ENCODE results near the gene GON7. TPM values are rescaled to one million over a fixed set of nuclear protein-coding genes. Genes with fewer than 3 reads are reported as not detected.
A peak's percentile ranks its signal among the peaks of the same experiment; 100 is the strongest.
"Not testable (repeated sequence)": the region's sequence is repeated elsewhere in the genome, so short reads cannot be mapped to it uniquely, and the experiment has no call there.

Gene GON7
- total and polyA plus RNA-seq, 2 experiments from 2014 or later = 9.2 to 24.6 TPM

DNA sequence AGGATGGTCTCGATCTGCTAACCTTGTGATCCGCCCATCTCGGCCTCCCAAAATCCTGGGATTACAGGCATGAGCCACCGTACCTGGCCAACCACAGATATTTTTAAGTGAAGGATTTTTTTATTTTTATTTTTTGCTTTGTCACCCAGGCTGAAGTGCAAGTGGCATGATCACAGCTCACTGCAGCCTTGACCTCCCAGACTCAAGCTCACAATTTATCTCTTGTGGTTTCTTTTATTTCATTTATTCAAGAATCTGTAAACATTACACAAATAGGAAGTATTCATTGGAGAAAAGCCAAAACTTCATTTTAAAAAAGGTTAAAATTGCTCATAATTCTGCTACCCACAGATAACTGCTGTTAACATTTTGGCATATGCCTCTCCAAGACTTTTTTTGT lies 35.5 kb downstream of the GON7 start:
- no peak overlapping the region for H3K27ac ChIP-seq
- H3K4me3 ChIP-seq = no peak overlapping the region

DNA sequence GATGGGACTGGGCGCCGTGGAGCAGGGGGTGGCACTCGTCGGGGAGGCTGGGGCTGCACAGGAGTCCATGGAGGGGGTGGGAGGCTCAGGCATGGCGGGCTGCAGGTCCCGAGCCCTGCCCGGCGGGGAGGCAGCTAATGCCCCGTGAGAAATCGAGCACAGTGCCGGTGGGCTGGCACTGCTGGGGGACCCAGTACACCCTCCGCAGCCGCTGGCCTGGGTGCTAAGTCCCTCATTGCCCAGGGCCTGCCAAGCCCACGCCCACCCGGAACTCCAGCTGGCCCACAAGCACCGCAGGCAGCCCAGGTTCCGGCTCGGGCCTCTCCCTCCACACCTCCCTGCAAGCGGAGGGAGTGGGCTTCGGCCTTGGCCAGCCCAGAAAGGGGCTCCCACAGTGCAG lies 36.7 kb downstream of the GON7 start:
- not testable (repeated sequence) for DNase-seq (ENCODE audit: low read depth in 1 of 2, low spot score in 1 of 2); H3K4me3 ChIP-seq; H3K27ac ChIP-seq; H3K9me3 ChIP-seq (ENCODE audit: low read depth); H3K4me1 ChIP-seq (ENCODE audit: low read depth); H3K27me3 ChIP-seq; H3K36me3 ChIP-seq

More for the DNA sequence above, 35.5 kb downstream of the GON7 start:
- Histone ChIP-seq H3K27me3 (no peaks in the 10 kb centered on the region), H3K9me3 (ENCODE audit: low read depth) (no peaks in the 10 kb centered on the region), H3K4me1 (ENCODE audit: low read depth) (no peaks in the 10 kb centered on the region), H3K36me3 (no peaks in the 10 kb centered on the region)
- DNase-seq (ENCODE audit: low read depth in 1 of 2, low spot score in 1 of 2) = peak in 1 of 2 donors; percentile 21
- TF ChIP-seq, protein P1, sequence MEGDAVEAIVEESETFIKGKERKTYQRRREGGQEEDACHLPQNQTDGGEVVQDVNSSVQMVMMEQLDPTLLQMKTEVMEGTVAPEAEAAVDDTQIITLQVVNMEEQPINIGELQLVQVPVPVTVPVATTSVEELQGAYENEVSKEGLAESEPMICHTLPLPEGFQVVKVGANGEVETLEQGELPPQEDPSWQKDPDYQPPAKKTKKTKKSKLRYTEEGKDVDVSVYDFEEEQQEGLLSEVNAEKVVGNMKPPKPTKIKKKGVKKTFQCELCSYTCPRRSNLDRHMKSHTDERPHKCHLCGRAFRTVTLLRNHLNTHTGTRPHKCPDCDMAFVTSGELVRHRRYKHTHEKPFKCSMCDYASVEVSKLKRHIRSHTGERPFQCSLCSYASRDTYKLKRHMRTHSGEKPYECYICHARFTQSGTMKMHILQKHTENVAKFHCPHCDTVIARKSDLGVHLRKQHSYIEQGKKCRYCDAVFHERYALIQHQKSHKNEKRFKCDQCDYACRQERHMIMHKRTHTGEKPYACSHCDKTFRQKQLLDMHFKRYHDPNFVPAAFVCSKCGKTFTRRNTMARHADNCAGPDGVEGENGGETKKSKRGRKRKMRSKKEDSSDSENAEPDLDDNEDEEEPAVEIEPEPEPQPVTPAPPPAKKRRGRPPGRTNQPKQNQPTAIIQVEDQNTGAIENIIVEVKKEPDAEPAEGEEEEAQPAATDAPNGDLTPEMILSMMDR (IDR thresholded peaks at IDR 0.05; ENCODE audit: low read depth, low read length) = no peak

DNA sequence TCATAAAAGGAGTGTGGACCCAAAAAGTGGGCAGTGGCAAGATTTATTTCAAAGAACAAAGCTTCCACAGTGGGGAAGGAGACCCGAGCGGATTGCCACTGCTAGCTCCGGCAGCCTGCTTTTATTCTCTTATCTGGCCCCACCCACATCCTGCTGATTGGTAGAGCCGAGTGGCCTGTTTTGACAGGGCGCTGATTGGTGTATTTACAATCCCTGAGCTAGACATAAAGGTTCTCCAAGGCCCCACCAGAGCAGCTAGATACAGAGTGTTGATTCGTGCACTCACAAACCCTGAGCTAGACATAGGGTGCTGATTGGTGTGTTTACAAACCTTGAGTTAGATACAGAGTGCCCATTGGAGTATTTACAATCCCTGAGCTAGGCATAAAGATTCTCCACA lies 37.2 kb downstream of the GON7 start:
- DNase-seq (ENCODE audit: low read depth in 1 of 2, low spot score in 1 of 2); H3K4me3 ChIP-seq; H3K27me3 ChIP-seq; H3K9me3 ChIP-seq (ENCODE audit: low read depth); H3K4me1 ChIP-seq (ENCODE audit: low read depth); H3K27ac ChIP-seq; H3K36me3 ChIP-seq: not testable (repeated sequence)

DNA sequence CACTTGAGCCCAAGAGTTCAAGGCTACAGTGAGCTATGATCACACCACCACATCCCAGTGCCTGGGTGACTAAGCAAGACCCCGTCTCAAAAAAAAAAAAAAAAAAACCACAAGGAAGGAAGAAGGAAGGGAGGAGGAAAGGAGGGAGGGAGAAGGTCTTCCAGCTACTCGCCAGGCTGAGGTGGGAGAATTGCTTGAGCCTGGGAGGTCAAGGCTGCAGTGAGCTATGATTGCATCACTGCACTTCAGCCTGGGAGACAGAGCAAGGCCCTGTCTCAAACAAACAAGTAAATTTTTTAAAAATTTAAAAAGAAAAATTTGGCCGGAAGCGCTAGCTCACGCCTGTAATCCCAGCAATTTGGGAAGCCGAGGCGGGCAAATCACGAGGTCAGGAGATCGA lies 38.3 kb downstream of the GON7 start:
- DNase-seq (ENCODE audit: low read depth in 1 of 2, low spot score in 1 of 2) = peak in 1 of 2 donors; percentile 19
- not testable (repeated sequence) for H3K4me3 ChIP-seq; H3K4me1 ChIP-seq (ENCODE audit: low read depth); H3K27ac ChIP-seq; H3K27me3 ChIP-seq; H3K36me3 ChIP-seq; H3K9me3 ChIP-seq (ENCODE audit: low read depth)

DNA sequence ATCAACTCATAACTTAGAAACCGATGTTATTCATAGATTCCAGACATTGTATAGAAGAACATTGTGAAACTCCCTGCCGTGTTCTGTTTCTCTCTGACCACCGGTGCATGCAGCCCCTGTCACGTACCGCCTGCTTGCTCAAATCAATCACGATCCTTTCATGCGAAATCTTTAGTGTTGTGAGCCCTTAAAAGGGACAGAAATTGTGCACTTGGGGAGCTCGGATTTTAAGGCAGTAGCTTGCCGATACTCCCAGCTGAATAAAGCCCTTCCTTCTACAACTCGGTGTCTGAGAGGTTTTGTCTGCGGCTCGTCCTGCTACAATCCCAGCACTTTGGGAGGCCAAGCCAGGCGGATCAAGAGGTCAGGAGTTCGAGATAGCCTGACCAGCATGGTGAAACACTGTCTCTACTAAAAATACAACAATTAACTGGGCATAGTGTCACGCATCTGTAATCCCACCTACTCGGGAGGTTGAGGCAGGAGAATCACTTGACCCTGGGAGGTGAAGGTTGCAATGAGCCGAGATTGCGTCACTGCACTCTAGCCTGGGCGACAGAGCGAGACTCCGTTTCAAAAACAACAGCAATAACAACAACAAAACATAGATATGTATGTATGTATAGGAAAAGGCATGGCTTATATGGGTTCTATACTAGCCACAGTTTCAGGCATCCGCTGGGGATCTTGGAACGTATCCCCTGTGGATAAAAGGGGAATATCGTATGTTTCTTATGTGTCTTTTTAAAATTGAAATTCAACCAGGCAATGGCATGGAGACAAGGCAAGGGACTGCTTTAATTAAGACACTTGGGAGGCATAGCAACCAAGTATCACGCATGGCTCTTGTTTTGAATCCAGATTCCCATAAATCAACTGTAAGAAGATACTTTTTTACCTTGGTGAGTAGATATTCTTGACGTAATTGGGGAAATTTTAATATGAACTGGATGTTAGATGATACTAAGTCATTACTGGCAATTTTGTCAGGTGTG lies 41.3 kb downstream of the GON7 start:
- H3K36me3 ChIP-seq; H3K4me3 ChIP-seq; DNase-seq (ENCODE audit: low read depth in 1 of 2, low spot score in 1 of 2); H3K4me1 ChIP-seq (ENCODE audit: low read depth); H3K27me3 ChIP-seq; H3K27ac ChIP-seq; H3K9me3 ChIP-seq (ENCODE audit: low read depth): not testable (repeated sequence)

DNA sequence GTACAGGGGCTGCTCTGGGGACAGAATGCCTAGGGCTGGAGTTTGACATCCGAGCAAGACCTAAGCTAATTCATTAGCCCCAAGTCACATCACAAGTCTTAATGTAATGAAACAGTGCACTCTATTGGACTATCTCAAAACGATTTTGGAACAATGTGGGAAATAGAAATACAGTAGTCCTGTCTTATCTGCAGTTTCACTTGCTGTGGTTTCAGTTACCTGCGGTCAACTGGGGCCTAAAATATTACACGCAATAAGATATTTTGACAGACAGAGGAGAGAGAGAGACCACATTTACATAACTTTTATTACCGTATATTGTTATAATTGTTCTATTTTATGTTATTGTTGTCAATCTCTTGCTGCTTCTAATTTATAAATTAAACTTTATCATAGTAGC lies 43.3 kb downstream of the GON7 start:
- TF ChIP-seq, protein P1 (IDR thresholded peaks at IDR 0.05; ENCODE audit: low read depth, low read length) = no peak
- Histone ChIP-seq H3K4me3 (no peak overlapping the region), H3K27ac (no peak overlapping the region), H3K36me3 (no peaks in the 10 kb centered on the region), H3K27me3 (no peaks in the 10 kb centered on the region), H3K4me1 (ENCODE audit: low read depth) (no peaks in the 10 kb centered on the region), H3K9me3 (ENCODE audit: low read depth) (no peaks in the 10 kb centered on the region)
- DNase-seq (ENCODE audit: low read depth in 1 of 2, low spot score in 1 of 2) = no peak

DNA sequence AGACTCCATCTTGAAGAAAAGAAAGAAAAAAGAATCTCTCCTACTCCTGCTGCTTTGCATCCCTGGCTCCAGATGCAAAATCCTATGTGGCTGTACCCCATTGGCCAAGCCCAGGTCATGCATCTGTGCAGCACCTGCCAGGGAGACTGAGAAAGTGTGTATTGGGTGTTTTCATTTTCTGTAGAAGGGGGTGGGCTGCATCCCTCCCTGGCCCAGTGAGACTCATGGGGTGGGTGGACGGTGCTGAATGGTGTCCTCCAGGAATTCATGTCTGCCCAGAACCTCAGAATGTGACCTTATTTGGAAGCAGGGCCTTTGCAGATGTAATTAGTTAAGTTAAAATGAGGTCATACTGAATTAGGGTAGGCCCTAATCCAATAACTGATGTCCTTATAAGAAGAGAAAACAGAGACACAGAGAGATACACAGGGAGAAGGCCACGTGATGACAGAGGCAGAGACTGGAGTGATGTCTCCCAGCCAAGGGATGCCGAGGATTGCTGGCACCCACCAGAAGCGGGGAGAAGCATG lies 45.4 kb downstream of the GON7 start:
- no peaks in the 10 kb centered on the region for H3K27me3 ChIP-seq
- no peaks in the 10 kb centered on the region for H3K36me3 ChIP-seq
- DNase-seq (ENCODE audit: low read depth in 1 of 2, low spot score in 1 of 2) = no peak
- no peak overlapping the region for H3K27ac ChIP-seq
- TF ChIP-seq, protein P1 (IDR thresholded peaks at IDR 0.05; ENCODE audit: low read depth, low read length) = no peak
- H3K9me3 ChIP-seq (ENCODE audit: low read depth) = no peaks in the 10 kb centered on the region
- H3K4me1 ChIP-seq (ENCODE audit: low read depth) = no peaks in the 10 kb centered on the region
- H3K4me3 ChIP-seq = no peak overlapping the region
